A673 (cell line): ENCODE data around the gene MRPL33.

Experiments
- EZH2 ChIP-seq: fragments of 200-600 bp; sonication (generic); IDR thresholded peaks from 2 replicates; pipeline ENCODE4 v1.6.1; 2017; ENCODE audit warnings: borderline replicate concordance, low read depth, mild to moderate bottlenecking, mixed read lengths, antibody characterized with exemption, low read length; ENCODE audit not compliant: poor library complexity, severe bottlenecking
- TF ChIP-seq, protein P1 (sequence below): fragments of 300-800, 200-600 bp; sonication (generic); conservative IDR thresholded peaks from 2 replicates; pipeline ENCODE4 v1.5.1; 2017; ENCODE audit warnings: low read depth, mild to moderate bottlenecking, antibody characterized with exemption, low read length, moderate library complexity, mixed read lengths

DNA sequence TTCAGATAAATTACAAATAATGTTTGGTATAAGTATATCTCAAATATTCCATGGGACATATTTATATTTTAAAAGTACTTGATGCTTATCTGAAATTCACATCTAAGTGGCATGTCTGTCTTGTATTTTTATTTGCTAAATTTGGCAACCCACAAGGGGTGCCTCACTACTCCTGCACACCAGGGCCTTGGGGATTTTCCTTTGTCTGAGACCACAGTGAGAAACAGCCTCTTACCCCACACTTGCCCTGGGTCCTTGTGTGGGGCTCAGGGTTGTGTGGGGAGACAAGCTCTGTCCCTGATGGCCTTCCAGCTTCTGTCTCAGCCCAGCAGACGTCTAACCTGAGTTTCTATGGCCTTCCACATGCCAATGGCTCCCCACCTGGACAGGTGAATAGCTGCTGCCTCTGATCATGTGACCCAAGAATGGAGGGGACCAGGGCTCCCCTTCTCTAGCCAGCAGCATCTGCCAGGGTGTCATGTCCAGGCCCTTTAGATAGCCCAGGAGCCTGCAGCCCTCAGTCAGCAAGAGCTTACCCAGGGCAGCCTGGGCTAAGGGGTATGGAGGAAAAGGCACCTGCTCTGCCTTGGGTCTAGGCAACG lies 49.5 kb upstream of the MRPL33 start:
- TF ChIP-seq, protein P1, sequence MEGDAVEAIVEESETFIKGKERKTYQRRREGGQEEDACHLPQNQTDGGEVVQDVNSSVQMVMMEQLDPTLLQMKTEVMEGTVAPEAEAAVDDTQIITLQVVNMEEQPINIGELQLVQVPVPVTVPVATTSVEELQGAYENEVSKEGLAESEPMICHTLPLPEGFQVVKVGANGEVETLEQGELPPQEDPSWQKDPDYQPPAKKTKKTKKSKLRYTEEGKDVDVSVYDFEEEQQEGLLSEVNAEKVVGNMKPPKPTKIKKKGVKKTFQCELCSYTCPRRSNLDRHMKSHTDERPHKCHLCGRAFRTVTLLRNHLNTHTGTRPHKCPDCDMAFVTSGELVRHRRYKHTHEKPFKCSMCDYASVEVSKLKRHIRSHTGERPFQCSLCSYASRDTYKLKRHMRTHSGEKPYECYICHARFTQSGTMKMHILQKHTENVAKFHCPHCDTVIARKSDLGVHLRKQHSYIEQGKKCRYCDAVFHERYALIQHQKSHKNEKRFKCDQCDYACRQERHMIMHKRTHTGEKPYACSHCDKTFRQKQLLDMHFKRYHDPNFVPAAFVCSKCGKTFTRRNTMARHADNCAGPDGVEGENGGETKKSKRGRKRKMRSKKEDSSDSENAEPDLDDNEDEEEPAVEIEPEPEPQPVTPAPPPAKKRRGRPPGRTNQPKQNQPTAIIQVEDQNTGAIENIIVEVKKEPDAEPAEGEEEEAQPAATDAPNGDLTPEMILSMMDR = no peak
- no peak for TF ChIP-seq EZH2
